ENCODE data around the gene ZMIZ2. TPM values are rescaled to one million over a fixed set of nuclear protein-coding genes. Genes with fewer than 3 reads are reported as not detected.

The ZMIZ2 gene
- total and polyA plus RNA-seq, 2 donors (not counting 1 experiment from before 2014, with no cell fraction given), result 254 to 442 TPM

GRCh38 chr7:44755698-44756627, 7.3 kb downstream of the ZMIZ2 start:
- H3K36me3 ChIP-seq (replicated peaks in 1 of 2; ENCODE audit: control extremely low read depth in 1 of 2, control insufficient read depth in 1 of 2, extremely low read depth in 1 of 2, insufficient read depth in 2 of 2, low read length in 1 of 2), result peaks cover 0 to 60% of the 10 kb centered on the region in 2 experiments
- H3K4me3 ChIP-seq (ENCODE audit: control extremely low read depth in 1 of 5, extremely low read depth in 1 of 5, insufficient read depth in 1 of 5, low read depth in 2 of 5, low read length in 4 of 5), result no peak overlapping the region
- no peak overlapping the region for H2AFZ ChIP-seq (ENCODE audit: insufficient read depth, low read depth, low read length, poor library complexity, severe bottlenecking)
- H3K9me3 ChIP-seq (ENCODE audit: control extremely low read depth in 1 of 3, control insufficient read depth in 2 of 3, insufficient read depth in 1 of 3, low read length in 2 of 3), result no peaks in the 10 kb centered on the region
- no peak overlapping the region for H3K4me3 Mint-ChIP-seq
- peak overlapping the region; percentile 85 for H3K4me2 ChIP-seq (replicated peaks; ENCODE audit: low read depth, low read length, poor library complexity, severe bottlenecking)
- no peak for TF ChIP-seq CTCF (IDR thresholded peaks at IDR 0.05)
- TF ChIP-seq EZH2 (IDR thresholded peaks at IDR 0.05; ENCODE audit: borderline replicate concordance, insufficient read depth, low read depth, low read length, poor library complexity, severe bottlenecking), result no peak
- no peaks in the 10 kb centered on the region for H3K27me3 ChIP-seq (replicated peaks in 1 of 4; ENCODE audit: control extremely low read depth in 1 of 4, control insufficient read depth in 3 of 4, insufficient read depth in 4 of 4, low read length in 3 of 4)
- 91% methylated on average over 16 of the region's 17 CpGs for WGBS (ENCODE audit: insufficient coverage)
- DNase-seq (no peak), ATAC-seq (ENCODE audit: low read depth) (no peak)
- POLR2A ChIA-PET, result interaction anchor here (0.5 kb wide), 1 partner anchor 115 kb away, joined by 3 read pairs; no protein-coding TSS in a partner anchor
- H3K9me3 Mint-ChIP-seq (ENCODE audit: insufficient read depth), result no peaks in the 10 kb centered on the region
- H3K27ac Mint-ChIP-seq, result peak overlapping the region; percentile 81
- peaks cover 82% of the 10 kb centered on the region for H3K79me2 ChIP-seq (ENCODE audit: control insufficient read depth, insufficient read depth, low read length)
- no peak overlapping the region for H3K9ac ChIP-seq (ENCODE audit: low read length)
- H3K4me1 Mint-ChIP-seq, result peaks cover 55% of the 10 kb centered on the region
- CTCF ChIA-PET, result interaction anchor here (0.6 kb wide), 1 partner anchor 13 kb away, joined by 3 read pairs; no protein-coding TSS in a partner anchor
- no peaks in the 10 kb centered on the region for H3K27me3 Mint-ChIP-seq
- H3K4me1 ChIP-seq (ENCODE audit: control insufficient read depth in 2 of 2, insufficient read depth in 2 of 2, low read length in 2 of 2), result peaks cover 54 to 57% of the 10 kb centered on the region in 2 donors
- H3K27ac ChIP-seq (ENCODE audit: low read length in 2 of 2), result peak overlapping the region; percentile 43 to 97
- intact Hi-C loops (cut with micrococcal nuclease), result no loop called here
- H4K20me1 ChIP-seq (ENCODE audit: control insufficient read depth, insufficient read depth, low read length, poor library complexity, severe bottlenecking), result peaks cover 66% of the 10 kb centered on the region

- Histone ChIP-seq H3K9me3 (ENCODE audit: control extremely low read depth in 1 of 3, control insufficient read depth in 2 of 3, insufficient read depth in 1 of 3, low read length in 2 of 3) (no peaks in the 10 kb centered on the region), H3K27me3 (replicated peaks in 1 of 4; ENCODE audit: control extremely low read depth in 1 of 4, control insufficient read depth in 3 of 4, insufficient read depth in 4 of 4, low read length in 3 of 4) (no peaks in the 10 kb centered on the region), H4K20me1 (ENCODE audit: control insufficient read depth, insufficient read depth, low read length, poor library complexity, severe bottlenecking) (peaks cover 75% of the 10 kb centered on the region), H3K79me2 (ENCODE audit: control insufficient read depth, insufficient read depth, low read length) (peaks cover 73% of the 10 kb centered on the region), H3K4me3 (ENCODE audit: control extremely low read depth in 1 of 5, extremely low read depth in 1 of 5, insufficient read depth in 1 of 5, low read depth in 2 of 5, low read length in 4 of 5) (no peak overlapping the region), H3K4me2 (replicated peaks; ENCODE audit: low read depth, low read length, poor library complexity, severe bottlenecking) (no peak overlapping the region), H3K4me1 (ENCODE audit: control insufficient read depth in 2 of 2, insufficient read depth in 2 of 2, low read length in 2 of 2) (peaks cover 45 to 48% of the 10 kb centered on the region in 2 donors), H3K36me3 (replicated peaks in 1 of 2; ENCODE audit: control extremely low read depth in 1 of 2, control insufficient read depth in 1 of 2, extremely low read depth in 1 of 2, insufficient read depth in 2 of 2, low read length in 1 of 2) (peaks cover 0 to 62% of the 10 kb centered on the region in 2 experiments), H2AFZ (ENCODE audit: insufficient read depth, low read depth, low read length, poor library complexity, severe bottlenecking) (no peak overlapping the region), H3K9ac (ENCODE audit: low read length) (no peak overlapping the region), H3K27ac (ENCODE audit: low read length in 2 of 2) (no peak overlapping the region)
- intact Hi-C loops (cut with micrococcal nuclease), result no loop called here
- Mint-ChIP-seq H3K4me3 (no peak overlapping the region), H3K9me3 (ENCODE audit: insufficient read depth) (no peaks in the 10 kb centered on the region), H3K27me3 (no peaks in the 10 kb centered on the region), H3K27ac (no peak overlapping the region), H3K4me1 (peaks cover 45% of the 10 kb centered on the region)
- POLR2A ChIA-PET, result interaction anchor here (0.5 kb wide), 1 partner anchor 116 kb away, joined by 3 read pairs; no protein-coding TSS in a partner anchor
- no peak for DNase-seq
- TF ChIP-seq EZH2 (IDR thresholded peaks at IDR 0.05; ENCODE audit: borderline replicate concordance, insufficient read depth, low read depth, low read length, poor library complexity, severe bottlenecking), result no peak
- TF ChIP-seq CTCF (IDR thresholded peaks at IDR 0.05), result no peak
- 96% methylated on average over 12 of the region's 12 CpGs for WGBS (ENCODE audit: insufficient coverage)
- CTCF ChIA-PET, result no interaction called here
- ATAC-seq (ENCODE audit: low read depth), result no peak
These were observed 8.3 kb downstream of the ZMIZ2 start for GRCh38 chr7:44756904-44757303.
